Limb (tissue), 2 donors: ENCODE measurements around the gene PTPN2.
"Not testable (repeated sequence)": the region's sequence is repeated elsewhere in the genome, so short reads cannot be mapped to it uniquely, and the experiment has no call there.

Source experiments
- DNase-seq, 2 donors: peaks; one replicate each; pipeline ENCODE4 v3.0.0-alpha.2; 2016; ENCODE audit errors: extremely low spot score in 2 of 2

The PTPN2 gene

GRCh38 chr18:12773369-12773768 lies 110.7 kb downstream of the PTPN2 start:
- no peak for DNase-seq

GRCh38 chr18:12772111-12772510 lies 111.9 kb downstream of the PTPN2 start:
- DNase-seq, result no peak

- no peak for DNase-seq
Measured at GRCh38 chr18:12770469-12771219, 113.4 kb downstream of the PTPN2 start.

- no peak for DNase-seq
Measured at GRCh38 chr18:12769644-12770440, 114.2 kb downstream of the PTPN2 start.

- no peak for DNase-seq
Measured at GRCh38 chr18:12769136-12769535, 114.9 kb downstream of the PTPN2 start.

GRCh38 chr18:12768625-12769024 lies 115.4 kb downstream of the PTPN2 start:
- DNase-seq, result no peak

- DNase-seq, result no peak
Measured at GRCh38 chr18:12767580-12768155, 116.4 kb downstream of the PTPN2 start.

GRCh38 chr18:12766986-12767433 lies 117.0 kb downstream of the PTPN2 start:
- no peak for DNase-seq

GRCh38 chr18:12765586-12765985 lies 118.5 kb downstream of the PTPN2 start:
- no peak for DNase-seq

- DNase-seq, result no peak
Measured at GRCh38 chr18:12765126-12765525, 118.9 kb downstream of the PTPN2 start.

GRCh38 chr18:12758566-12758965 lies 125.5 kb downstream of the PTPN2 start:
- DNase-seq, result not testable (repeated sequence)

- not testable (repeated sequence) for DNase-seq
Measured at GRCh38 chr18:12756619-12757239, 127.3 kb downstream of the PTPN2 start.

- DNase-seq, result not testable (repeated sequence)
Measured at GRCh38 chr18:12755606-12756005, 128.4 kb downstream of the PTPN2 start.

- no peak for DNase-seq
Measured at GRCh38 chr18:12754511-12754910, 129.5 kb downstream of the PTPN2 start.

GRCh38 chr18:12751891-12752290 lies 132.1 kb downstream of the PTPN2 start:
- DNase-seq, result no peak

GRCh38 chr18:12751503-12751884 lies 132.5 kb downstream of the PTPN2 start:
- no peak for DNase-seq

- DNase-seq, result no peak
Measured at GRCh38 chr18:12750715-12751502, 133.1 kb downstream of the PTPN2 start.

- no peak for DNase-seq
Measured at GRCh38 chr18:12750076-12750714, 133.8 kb downstream of the PTPN2 start.

- DNase-seq, result no peak
Measured at GRCh38 chr18:12749121-12749520, 134.9 kb downstream of the PTPN2 start.

GRCh38 chr18:12748671-12749070 lies 135.4 kb downstream of the PTPN2 start:
- DNase-seq, result no peak
